Activated CD4-positive, alpha-beta T cell treated with anti-CD3 and anti-CD28 coated beads for 36 hours (primary cell): ENCODE measurements around the gene CLBA1. TPM values are rescaled to one million over a fixed set of nuclear protein-coding genes. Genes with fewer than 3 reads are reported as not detected.
A peak's percentile ranks its signal among the peaks of the same experiment; 100 is the strongest.

Experiments used
- ATAC-seq: fragments of 200-7000 bp; cut with Tn5 transposase; one replicate; pipeline ENCODE4 v1.10.0; 2021; ENCODE audit warnings: mild to moderate bottlenecking, moderate library complexity
- CTCF ChIA-PET: fragments of 350-600 bp; sonication (Branson Sonifier 250); formaldehyde crosslinking; loops from one replicate; lab custom pipeline; 2021; ENCODE audit warnings: antibody characterized with exemption; lab: Charles Lee
- POLR2A ChIA-PET: fragments of 350-600 bp; sonication (Branson Sonifier 250); formaldehyde crosslinking; loops from one replicate; lab custom pipeline; 2021; ENCODE audit warnings: antibody characterized with exemption, inconsistent platforms; lab: Charles Lee
- DNase-seq: peaks from one replicate; pipeline ENCODE4 v3.0.0-alpha.2; 2020
- H3K27ac Mint-ChIP-seq: one replicate; pipeline ENCODE4 v1.8.0; 2021; ENCODE audit warnings: mixed read lengths
- H3K27me3 Mint-ChIP-seq: one replicate; pipeline ENCODE4 v1.8.0; 2021; ENCODE audit warnings: mixed read lengths
- H3K36me3 Mint-ChIP-seq: one replicate; pipeline ENCODE4 v1.8.0; 2021; ENCODE audit warnings: low read depth, mixed read lengths
- H3K4me1 Mint-ChIP-seq: one replicate; pipeline ENCODE4 v1.8.0; 2021; ENCODE audit warnings: mixed read lengths
- H3K4me3 Mint-ChIP-seq: one replicate; pipeline ENCODE4 v1.8.0; 2021; ENCODE audit warnings: mild to moderate bottlenecking, moderate library complexity, mixed read lengths
- H3K9me3 Mint-ChIP-seq: one replicate; pipeline ENCODE4 v1.8.0; 2021; ENCODE audit warnings: low read depth, mixed read lengths
- intact Hi-C, 2 experiments: fragments of 100-400 bp; cut with DNase I in 1 of 2; cut with micrococcal nuclease in 1 of 2; formaldehyde crosslinking; loops; one replicate each; pipeline versions ENCODE4 v1.14.2 to v1.15.1; 2022 to 2024; cut with DNase I, micrococcal nuclease
- total RNA-seq, 2 experiments: library from RNA; stranded (reverse); gene quantifications; one replicate each; pipeline ENCODE4 v1.2.3, GENCODE V29; 2021

CLBA1 gene
- 1 to 10 TPM; 1.1 to 1.9 TPM for total RNA-seq

GRCh38 chr14:104985675-104986486 lies at the start of gene CLBA1:
CLBA1 (plus strand) TSS chr14:104985788; CDS start chr14:104986432, 644 bp downstream.
- POLR2A ChIA-PET, result interaction anchor here (0.6 to 2.9 kb wide), 3 partner anchors 28 to 1024 kb away, joined by 4 to 21 read pairs (median 4); partner anchors contain the start of gene CDCA4

GRCh38 chr14:104935955-104936354 lies 49.6 kb upstream of the CLBA1 start:
- H3K36me3 Mint-ChIP-seq, result no peaks in the 10 kb centered on the region
- intact Hi-C loops, result loop anchor here in 1 of 2 experiments (5.0 kb wide), 1 partner anchor 1179 kb away; no protein-coding TSS in a partner anchor

More at GRCh38 chr14:104985675-104986486, at the start of gene CLBA1:
- intact Hi-C loops, result loop anchor here (1.0 to 5.0 kb wide), 10 partner anchors 35 to 505 kb away; partner anchors contain the start of genes CDCA4 (in 2 of the 2), BRF1 (in 1 of the 2), GPR132 (in 1 of the 2) and PACS2 (in 1 of the 2)
- Mint-ChIP-seq H3K4me1 (peaks cover 5% of the 10 kb centered on the region), H3K9me3 (no peaks in the 10 kb centered on the region), H3K27me3 (no peaks in the 10 kb centered on the region), H3K4me3 (peak within 1 kb of the TSS; percentile 64), H3K27ac (peak within 1 kb of the TSS; percentile 47), H3K36me3 (no peaks in the 10 kb centered on the region)
- ATAC-seq (peak; percentile 99), DNase-seq (peak; percentile 93)
- CTCF ChIA-PET, result interaction anchor here (1.0 to 2.4 kb wide), 2 partner anchors 60 to 238 kb away, joined by 3 to 14 read pairs; no protein-coding TSS in a partner anchor

GRCh38 chr14:104936361-104937155 lies 49.0 kb upstream of the CLBA1 start:
- ChIA-PET CTCF (interaction anchor here (0.6 to 1.7 kb wide), 4 partner anchors 9 to 86 kb away, joined by 3 to 5 read pairs (median 3); no protein-coding TSS in a partner anchor), POLR2A (no interaction called here)
- DNase-seq, result no peak

More at GRCh38 chr14:104935955-104936354, 49.6 kb upstream of the CLBA1 start:
- ATAC-seq (no peak), DNase-seq (no peak)
- peaks cover 8% of the 10 kb centered on the region for H3K27me3 Mint-ChIP-seq
- H3K27ac Mint-ChIP-seq, result no peak overlapping the region
- no peaks in the 10 kb centered on the region for H3K9me3 Mint-ChIP-seq
- CTCF ChIA-PET, result interaction anchor here (0.7 to 1.7 kb wide), 2 partner anchors 10 to 26 kb away, joined by 3 to 5 read pairs; no protein-coding TSS in a partner anchor
- no peak overlapping the region for H3K4me3 Mint-ChIP-seq
- H3K4me1 Mint-ChIP-seq, result no peaks in the 10 kb centered on the region
- POLR2A ChIA-PET, result no interaction called here

GRCh38 chr14:104937161-104937560 lies 48.4 kb upstream of the CLBA1 start:
- ChIA-PET CTCF (interaction anchor here (0.6 to 0.7 kb wide), 2 partner anchors 20 to 86 kb away, joined by 3 read pairs; no protein-coding TSS in a partner anchor), POLR2A (no interaction called here)
- intact Hi-C loops, result loop anchor here in 1 of 2 experiments (5.0 kb wide), 1 partner anchor 1180 kb away; no protein-coding TSS in a partner anchor
- Mint-ChIP-seq H3K9me3 (no peaks in the 10 kb centered on the region), H3K4me3 (no peak overlapping the region), H3K27ac (no peak overlapping the region), H3K36me3 (no peaks in the 10 kb centered on the region), H3K27me3 (peaks cover 8% of the 10 kb centered on the region), H3K4me1 (no peaks in the 10 kb centered on the region)
- ATAC-seq (no peak), DNase-seq (no peak)

More at GRCh38 chr14:104936361-104937155, 49.0 kb upstream of the CLBA1 start:
- intact Hi-C loops, result loop anchor here in 1 of 2 experiments (5.0 kb wide), 1 partner anchor 1179 kb away; no protein-coding TSS in a partner anchor
- ATAC-seq, result no peak
- Mint-ChIP-seq H3K27ac (no peak overlapping the region), H3K27me3 (peaks cover 8% of the 10 kb centered on the region), H3K4me3 (no peak overlapping the region), H3K9me3 (no peaks in the 10 kb centered on the region), H3K36me3 (no peaks in the 10 kb centered on the region), H3K4me1 (no peaks in the 10 kb centered on the region)

GRCh38 chr14:104937694-104938365 lies 47.8 kb upstream of the CLBA1 start:
- Mint-ChIP-seq H3K36me3 (no peaks in the 10 kb centered on the region), H3K27ac (no peak overlapping the region), H3K27me3 (peaks cover 8% of the 10 kb centered on the region), H3K4me1 (no peaks in the 10 kb centered on the region), H3K4me3 (no peak overlapping the region), H3K9me3 (no peaks in the 10 kb centered on the region)
- ATAC-seq, result no peak
- DNase-seq, result no peak
- CTCF ChIA-PET, result interaction anchor here (0.7 kb wide), 1 partner anchor 19 kb away, joined by 3 read pairs; no protein-coding TSS in a partner anchor
- POLR2A ChIA-PET, result no interaction called here
- intact Hi-C loops, result loop anchor here in 1 of 2 experiments (5.0 kb wide), 1 partner anchor 1181 kb away; no protein-coding TSS in a partner anchor

GRCh38 chr14:104938436-104938835 lies 47.2 kb upstream of the CLBA1 start:
- Mint-ChIP-seq H3K27ac (no peak overlapping the region), H3K4me1 (no peaks in the 10 kb centered on the region), H3K4me3 (no peak overlapping the region), H3K27me3 (peaks cover 8% of the 10 kb centered on the region), H3K36me3 (no peaks in the 10 kb centered on the region), H3K9me3 (no peaks in the 10 kb centered on the region)
- ATAC-seq (no peak), DNase-seq (no peak)
- intact Hi-C loops, result loop anchor here in 1 of 2 experiments (5.0 kb wide), 1 partner anchor 1181 kb away; no protein-coding TSS in a partner anchor
- CTCF ChIA-PET, result no interaction called here
- POLR2A ChIA-PET, result no interaction called here

GRCh38 chr14:104938960-104939359 lies 46.6 kb upstream of the CLBA1 start:
- CTCF ChIA-PET, result no interaction called here
- H3K4me3 Mint-ChIP-seq, result no peak overlapping the region

GRCh38 chr14:104939666-104940410 lies 45.8 kb upstream of the CLBA1 start:
- Mint-ChIP-seq H3K4me1 (no peaks in the 10 kb centered on the region), H3K36me3 (no peaks in the 10 kb centered on the region), H3K9me3 (no peaks in the 10 kb centered on the region), H3K27ac (no peak overlapping the region), H3K27me3 (peaks cover 3% of the 10 kb centered on the region), H3K4me3 (no peak overlapping the region)
- ATAC-seq, result no peak
- POLR2A ChIA-PET, result no interaction called here
- intact Hi-C loops, result loop anchor here in 1 of 2 experiments (5.0 kb wide), 1 partner anchor 1183 kb away; no protein-coding TSS in a partner anchor
- CTCF ChIA-PET, result interaction anchor here (0.8 to 1.1 kb wide), 2 partner anchors 35 to 412 kb away, joined by 3 read pairs; no protein-coding TSS in a partner anchor
- DNase-seq, result no peak

More at GRCh38 chr14:104938960-104939359, 46.6 kb upstream of the CLBA1 start:
- no peaks in the 10 kb centered on the region for H3K9me3 Mint-ChIP-seq
- H3K4me1 Mint-ChIP-seq, result no peaks in the 10 kb centered on the region
- no peak overlapping the region for H3K27ac Mint-ChIP-seq
- POLR2A ChIA-PET, result no interaction called here
- DNase-seq (no peak), ATAC-seq (no peak)
- H3K27me3 Mint-ChIP-seq, result peaks cover 8% of the 10 kb centered on the region
- no peaks in the 10 kb centered on the region for H3K36me3 Mint-ChIP-seq
- intact Hi-C loops, result loop anchor here in 1 of 2 experiments (5.0 kb wide), 1 partner anchor 1182 kb away; no protein-coding TSS in a partner anchor

GRCh38 chr14:104940526-104941150 lies 45.0 kb upstream of the CLBA1 start:
- peaks cover 3% of the 10 kb centered on the region for H3K27me3 Mint-ChIP-seq
- POLR2A ChIA-PET, result no interaction called here

More at GRCh38 chr14:104940526-104941150, 45.0 kb upstream of the CLBA1 start:
- ATAC-seq (no peak), DNase-seq (no peak)
- no peaks in the 10 kb centered on the region for H3K36me3 Mint-ChIP-seq
- intact Hi-C loops, result no loop called here
- H3K4me3 Mint-ChIP-seq, result no peak overlapping the region
- H3K27ac Mint-ChIP-seq, result no peak overlapping the region
- CTCF ChIA-PET, result interaction anchor here (1.1 kb wide), 1 partner anchor 412 kb away, joined by 3 read pairs; no protein-coding TSS in a partner anchor
- H3K4me1 Mint-ChIP-seq, result no peaks in the 10 kb centered on the region
- H3K9me3 Mint-ChIP-seq, result no peaks in the 10 kb centered on the region
